Endothelial cell of umbilical vein (primary cell): ENCODE results near the gene GPR78.
"Not testable (repeated sequence)": the region's sequence is repeated elsewhere in the genome, so short reads cannot be mapped to it uniquely, and the experiment has no call there.

Experiments used
- EZH2 ChIP-seq: IDR thresholded peaks from 2 replicates; pipeline ENCODE4 v1.6.1; 2012; ENCODE audit warnings: borderline replicate concordance, low read depth, mild to moderate bottlenecking, moderate library complexity, low read length, inconsistent platforms; ENCODE audit not compliant: severe bottlenecking
- FOS ChIP-seq: IDR thresholded peaks from 2 replicates; pipeline ENCODE4 v1.6.1; 2011; ENCODE audit warnings: mild to moderate bottlenecking, low read length, moderate library complexity, borderline replicate concordance; ENCODE audit not compliant: insufficient read depth
- JUN ChIP-seq: IDR thresholded peaks from 2 replicates; pipeline ENCODE4 v1.6.1; 2011; ENCODE audit warnings: borderline replicate concordance, low read depth; ENCODE audit not compliant: insufficient read length, insufficient read depth
- MYC ChIP-seq: IDR thresholded peaks from one replicate; pipeline ENCODE4 v1.6.1; 2011; ENCODE audit warnings: mild to moderate bottlenecking, low read depth, low read length
- POLR2AphosphoS5 ChIP-seq: IDR thresholded peaks from 2 replicates; pipeline ENCODE4 v1.6.1; 2012; ENCODE audit warnings: low read depth, mild to moderate bottlenecking, control low read depth, low read length, moderate library complexity; ENCODE audit not compliant: insufficient read depth
- TF ChIP-seq, protein P1 (sequence below), 2 donors: IDR thresholded peaks; 1 replicate in 1 of 2; 2 replicates in 1 of 2; pipeline ENCODE4 v1.5.1; 2011; ENCODE audit warnings: low read length in 2 of 2, mild to moderate bottlenecking in 2 of 2, moderate library complexity in 2 of 2, control low read depth in 1 of 2, inconsistent platforms in 1 of 2, low read depth in 1 of 2; ENCODE audit not compliant: insufficient read depth in 1 of 2; ENCODE audit errors: extremely low read depth in 1 of 2

DNA sequence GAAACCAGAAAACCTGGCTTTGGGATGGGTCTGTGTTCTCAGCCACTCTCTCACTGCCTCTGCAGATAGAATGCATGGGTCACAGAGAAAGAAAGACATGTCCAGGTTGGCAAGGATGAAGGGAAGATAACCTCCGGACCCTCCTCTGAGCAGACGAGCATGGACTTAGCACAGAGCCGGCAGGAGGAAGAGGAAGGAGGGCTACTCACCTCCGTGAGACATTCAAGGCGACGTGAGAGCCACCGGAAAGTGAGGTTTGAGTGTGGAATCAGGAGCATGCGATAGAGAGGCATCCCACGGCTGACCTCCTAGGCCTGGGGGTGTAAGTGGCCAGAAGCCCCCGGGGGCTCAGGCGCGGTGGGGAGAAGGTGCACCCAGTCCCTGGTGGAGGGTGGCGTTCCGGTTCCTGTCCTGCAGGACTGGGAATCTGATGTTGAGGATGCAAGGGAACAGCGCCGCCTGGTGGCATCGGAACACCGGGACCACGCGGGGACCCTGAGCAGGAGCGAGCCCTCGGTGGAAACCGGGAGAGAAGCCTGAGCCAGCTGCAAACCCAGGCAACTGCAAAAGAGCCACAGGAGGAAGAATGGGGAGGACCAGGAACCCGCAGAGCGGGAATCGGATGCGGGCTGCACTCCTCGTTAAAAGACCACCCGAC, 55.8 kb downstream of the GPR78 start:
- TF ChIP-seq POLR2AphosphoS5, EZH2, JUN, MYC, FOS: not testable (repeated sequence)
- TF ChIP-seq, protein P1, sequence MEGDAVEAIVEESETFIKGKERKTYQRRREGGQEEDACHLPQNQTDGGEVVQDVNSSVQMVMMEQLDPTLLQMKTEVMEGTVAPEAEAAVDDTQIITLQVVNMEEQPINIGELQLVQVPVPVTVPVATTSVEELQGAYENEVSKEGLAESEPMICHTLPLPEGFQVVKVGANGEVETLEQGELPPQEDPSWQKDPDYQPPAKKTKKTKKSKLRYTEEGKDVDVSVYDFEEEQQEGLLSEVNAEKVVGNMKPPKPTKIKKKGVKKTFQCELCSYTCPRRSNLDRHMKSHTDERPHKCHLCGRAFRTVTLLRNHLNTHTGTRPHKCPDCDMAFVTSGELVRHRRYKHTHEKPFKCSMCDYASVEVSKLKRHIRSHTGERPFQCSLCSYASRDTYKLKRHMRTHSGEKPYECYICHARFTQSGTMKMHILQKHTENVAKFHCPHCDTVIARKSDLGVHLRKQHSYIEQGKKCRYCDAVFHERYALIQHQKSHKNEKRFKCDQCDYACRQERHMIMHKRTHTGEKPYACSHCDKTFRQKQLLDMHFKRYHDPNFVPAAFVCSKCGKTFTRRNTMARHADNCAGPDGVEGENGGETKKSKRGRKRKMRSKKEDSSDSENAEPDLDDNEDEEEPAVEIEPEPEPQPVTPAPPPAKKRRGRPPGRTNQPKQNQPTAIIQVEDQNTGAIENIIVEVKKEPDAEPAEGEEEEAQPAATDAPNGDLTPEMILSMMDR (IDR thresholded peaks at IDR 0.05; ENCODE audit: extremely low read depth in 1 of 2, insufficient read depth in 1 of 2, low read depth in 1 of 2, low read length in 2 of 2) = not testable (repeated sequence)
